ENCODE data around the gene PFDN6.
A peak's percentile ranks its signal among the peaks of the same experiment; 100 is the strongest.

DNA sequence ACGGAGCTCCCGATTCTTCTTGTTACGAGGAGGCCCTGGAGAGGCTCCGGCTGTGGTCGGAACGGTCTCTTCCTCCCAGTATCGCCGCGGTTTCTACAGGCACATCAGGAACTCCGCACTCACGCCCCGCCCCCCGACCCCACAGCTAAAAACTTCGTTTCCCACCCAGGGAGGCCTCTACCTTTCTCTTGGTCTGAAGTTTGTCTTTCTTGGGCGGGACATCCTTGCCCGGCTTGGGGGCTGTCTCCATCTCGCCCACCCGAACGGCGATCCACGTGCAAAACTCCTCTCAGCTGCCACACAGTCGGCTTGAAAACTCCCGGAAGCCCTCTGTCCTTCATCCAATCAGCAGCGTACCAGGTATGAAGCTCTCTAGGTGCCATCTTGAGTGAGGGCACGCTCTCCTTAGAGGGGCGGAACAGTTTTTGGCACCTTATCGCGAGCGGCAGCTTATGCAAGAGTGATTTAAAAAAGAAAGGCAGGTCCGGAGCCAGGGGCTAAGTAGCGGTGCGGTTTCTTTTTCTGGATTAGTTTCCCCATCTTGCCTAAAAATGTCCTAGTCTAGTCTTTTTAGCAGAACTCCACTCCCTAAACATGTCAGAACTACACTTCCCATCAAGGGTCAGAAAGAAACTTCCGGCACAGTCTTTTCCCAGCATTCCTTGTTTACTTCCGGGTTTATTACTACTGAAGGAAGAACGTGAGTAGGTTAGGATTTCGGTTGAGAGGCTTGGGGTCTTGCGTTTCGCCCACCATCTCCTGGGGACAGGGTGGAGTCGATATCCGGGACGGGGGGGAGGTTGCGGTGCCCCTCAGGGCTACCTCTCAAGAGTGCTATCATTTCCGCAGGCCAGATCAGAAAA lies at the start of gene PFDN6, which contains the start of gene WDR46:
- TF ChIP-seq NUFIP1 (IDR thresholded peaks at IDR 0.05; ENCODE audit: partially characterized antibody) (no peak), RNF2 (IDR thresholded peaks at IDR 0.05) (no peak), NR3C1 (CRISPR knock-in tag; IDR thresholded peaks at IDR 0.05) (no peak), POLR2AphosphoS5 (IDR thresholded peaks at IDR 0.05; ENCODE audit: control insufficient read depth, insufficient read depth, low read depth, low read length) (peak; percentile 77), MYC (IDR thresholded peaks at IDR 0.05; ENCODE audit: low read depth, low read length) (peak; percentile 94), MYC (CRISPR knock-in tag; IDR thresholded peaks at IDR 0.05; ENCODE audit: borderline replicate concordance, low read depth) (no peak), PHF8 (IDR thresholded peaks at IDR 0.05; ENCODE audit: borderline replicate concordance, low read length) (peak; percentile 69; the same call in 1 of the 2 replicates), DPF2 (IDR thresholded peaks at IDR 0.05) (0 out of 2 replicates have a peak, but pooled peaks have one; percentile 44), POLR2A (conservative IDR thresholded peaks at IDR 0.05) (peak; percentile 89), MBD2 (IDR thresholded peaks at IDR 0.05; ENCODE audit: borderline replicate concordance, low read depth) (peak; percentile 94)
- TF ChIP-seq, protein P1, sequence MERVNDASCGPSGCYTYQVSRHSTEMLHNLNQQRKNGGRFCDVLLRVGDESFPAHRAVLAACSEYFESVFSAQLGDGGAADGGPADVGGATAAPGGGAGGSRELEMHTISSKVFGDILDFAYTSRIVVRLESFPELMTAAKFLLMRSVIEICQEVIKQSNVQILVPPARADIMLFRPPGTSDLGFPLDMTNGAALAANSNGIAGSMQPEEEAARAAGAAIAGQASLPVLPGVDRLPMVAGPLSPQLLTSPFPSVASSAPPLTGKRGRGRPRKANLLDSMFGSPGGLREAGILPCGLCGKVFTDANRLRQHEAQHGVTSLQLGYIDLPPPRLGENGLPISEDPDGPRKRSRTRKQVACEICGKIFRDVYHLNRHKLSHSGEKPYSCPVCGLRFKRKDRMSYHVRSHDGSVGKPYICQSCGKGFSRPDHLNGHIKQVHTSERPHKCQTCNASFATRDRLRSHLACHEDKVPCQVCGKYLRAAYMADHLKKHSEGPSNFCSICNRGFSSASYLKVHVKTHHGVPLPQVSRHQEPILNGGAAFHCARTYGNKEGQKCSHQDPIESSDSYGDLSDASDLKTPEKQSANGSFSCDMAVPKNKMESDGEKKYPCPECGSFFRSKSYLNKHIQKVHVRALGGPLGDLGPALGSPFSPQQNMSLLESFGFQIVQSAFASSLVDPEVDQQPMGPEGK (CRISPR knock-in tag; IDR thresholded peaks at IDR 0.05; ENCODE audit: borderline replicate concordance) = no peak
- TF ChIP-seq, protein P2, sequence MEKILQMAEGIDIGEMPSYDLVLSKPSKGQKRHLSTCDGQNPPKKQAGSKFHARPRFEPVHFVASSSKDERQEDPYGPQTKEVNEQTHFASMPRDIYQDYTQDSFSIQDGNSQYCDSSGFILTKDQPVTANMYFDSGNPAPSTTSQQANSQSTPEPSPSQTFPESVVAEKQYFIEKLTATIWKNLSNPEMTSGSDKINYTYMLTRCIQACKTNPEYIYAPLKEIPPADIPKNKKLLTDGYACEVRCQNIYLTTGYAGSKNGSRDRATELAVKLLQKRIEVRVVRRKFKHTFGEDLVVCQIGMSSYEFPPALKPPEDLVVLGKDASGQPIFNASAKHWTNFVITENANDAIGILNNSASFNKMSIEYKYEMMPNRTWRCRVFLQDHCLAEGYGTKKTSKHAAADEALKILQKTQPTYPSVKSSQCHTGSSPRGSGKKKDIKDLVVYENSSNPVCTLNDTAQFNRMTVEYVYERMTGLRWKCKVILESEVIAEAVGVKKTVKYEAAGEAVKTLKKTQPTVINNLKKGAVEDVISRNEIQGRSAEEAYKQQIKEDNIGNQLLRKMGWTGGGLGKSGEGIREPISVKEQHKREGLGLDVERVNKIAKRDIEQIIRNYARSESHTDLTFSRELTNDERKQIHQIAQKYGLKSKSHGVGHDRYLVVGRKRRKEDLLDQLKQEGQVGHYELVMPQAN (IDR thresholded peaks at IDR 0.05; ENCODE audit: borderline replicate concordance) = peak; percentile 100
- TF ChIP-seq, protein P3, sequence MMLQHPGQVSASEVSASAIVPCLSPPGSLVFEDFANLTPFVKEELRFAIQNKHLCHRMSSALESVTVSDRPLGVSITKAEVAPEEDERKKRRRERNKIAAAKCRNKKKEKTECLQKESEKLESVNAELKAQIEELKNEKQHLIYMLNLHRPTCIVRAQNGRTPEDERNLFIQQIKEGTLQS (IDR thresholded peaks at IDR 0.05) = peak; percentile 30; the same call in 1 of the 2 replicates
- TF ChIP-seq, protein P3 (CRISPR knock-in tag; conservative IDR thresholded peaks at IDR 0.05) = no peak
- TF ChIP-seq, protein P4, sequence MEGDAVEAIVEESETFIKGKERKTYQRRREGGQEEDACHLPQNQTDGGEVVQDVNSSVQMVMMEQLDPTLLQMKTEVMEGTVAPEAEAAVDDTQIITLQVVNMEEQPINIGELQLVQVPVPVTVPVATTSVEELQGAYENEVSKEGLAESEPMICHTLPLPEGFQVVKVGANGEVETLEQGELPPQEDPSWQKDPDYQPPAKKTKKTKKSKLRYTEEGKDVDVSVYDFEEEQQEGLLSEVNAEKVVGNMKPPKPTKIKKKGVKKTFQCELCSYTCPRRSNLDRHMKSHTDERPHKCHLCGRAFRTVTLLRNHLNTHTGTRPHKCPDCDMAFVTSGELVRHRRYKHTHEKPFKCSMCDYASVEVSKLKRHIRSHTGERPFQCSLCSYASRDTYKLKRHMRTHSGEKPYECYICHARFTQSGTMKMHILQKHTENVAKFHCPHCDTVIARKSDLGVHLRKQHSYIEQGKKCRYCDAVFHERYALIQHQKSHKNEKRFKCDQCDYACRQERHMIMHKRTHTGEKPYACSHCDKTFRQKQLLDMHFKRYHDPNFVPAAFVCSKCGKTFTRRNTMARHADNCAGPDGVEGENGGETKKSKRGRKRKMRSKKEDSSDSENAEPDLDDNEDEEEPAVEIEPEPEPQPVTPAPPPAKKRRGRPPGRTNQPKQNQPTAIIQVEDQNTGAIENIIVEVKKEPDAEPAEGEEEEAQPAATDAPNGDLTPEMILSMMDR (IDR thresholded peaks at IDR 0.05 in 2 of 3, conservative IDR thresholded peaks at IDR 0.05 in 1 of 3; ENCODE audit: insufficient read depth in 2 of 3, low read depth in 1 of 3, low read length in 3 of 3) = no peak

All from K562 (cell line).